HepG2 (cell line): Measurements from ENCODE around the gene MAGI1. TPM values are rescaled to one million over a fixed set of nuclear protein-coding genes. Genes with fewer than 3 reads are reported as not detected.

Experiments
- ATAC-seq: fragments of 200-7000 bp; cut with Tn5 transposase; 3 replicates; pipeline ENCODE4 v1.9.1; 2020; ENCODE audit warnings: mild to moderate bottlenecking, moderate library complexity
- BruUV-seq: library from RNA; stranded (reverse); fragments of 400-500 nt; replicated peaks from 2 replicates; lab custom pipeline; 2021; lab: Mats Ljungman, UMichigan
- CTCF ChIA-PET: fragments of 300-600 bp; formaldehyde crosslinking; extraction: SDS; loops from one replicate; lab custom pipeline; 2021; ENCODE audit warnings: low total read pairs, inconsistent platforms, low intra/inter-chr PET ratio; lab: Yijun Ruan, JAX
- POLR2A ChIA-PET: fragments of 350-600 bp; sonication (Branson Sonifier 250); formaldehyde crosslinking; loops from one replicate; lab custom pipeline; 2020; ENCODE audit warnings: antibody characterized with exemption, inconsistent platforms; lab: Yijun Ruan, JAX
- DNase-seq: peaks from one replicate; pipeline ENCODE4 v3.0.0-alpha.2; 2015; ENCODE audit warnings: low spot score
- FAIRE-seq: peaks from 3 replicates; lab custom pipeline; 2011; peaks lifted over from hg19 to GRCh38; lab: Jason Lieb, UNC
- H2AFZ ChIP-seq: one replicate; pipeline ENCODE4 v1.6.1; 2011; ENCODE audit warnings: low read length, inconsistent platforms
- H3K27ac ChIP-seq: fragments of 300-600 bp; 3 replicates; pipeline ENCODE4 v1.8.0; 2011; ENCODE audit warnings: mixed run types, mild to moderate bottlenecking, mixed read lengths, low read length, inconsistent platforms; ENCODE audit not compliant: insufficient read depth; ENCODE audit errors: extremely low read length
- H3K27me3 ChIP-seq, 2 experiments: fragments of 200-600 bp in 1 of 2; 2 replicates in 1 of 2; 3 replicates in 1 of 2; pipeline versions ENCODE4 v1.6.0 to v1.8.0; 2011; ENCODE audit warnings: low read length in 2 of 2, mild to moderate bottlenecking in 2 of 2, moderate library complexity in 2 of 2, inconsistent platforms in 1 of 2; ENCODE audit not compliant: insufficient read depth in 2 of 2, control insufficient read depth in 1 of 2
- H3K36me3 ChIP-seq, 2 experiments: fragments of 200-600 bp in 1 of 2; replicated peaks in 1 of 2; 2 replicates in 1 of 2; 3 replicates in 1 of 2; pipeline versions ENCODE4 v1.5.1 to v1.8.0; 2011; ENCODE audit warnings: low read length in 2 of 2, inconsistent platforms in 1 of 2; ENCODE audit not compliant: insufficient read depth in 2 of 2, control insufficient read depth in 1 of 2
- H3K4me1 ChIP-seq: 2 replicates; pipeline ENCODE4 v1.5.1; 2012; ENCODE audit warnings: low read length, inconsistent platforms; ENCODE audit not compliant: insufficient read depth
- H3K4me2 ChIP-seq: 2 replicates; pipeline ENCODE4 v1.6.0; 2011; ENCODE audit warnings: low read depth, low read length, inconsistent platforms
- H3K4me3 ChIP-seq, 3 experiments: fragments of 200-600 bp in 1 of 3; sonication (generic), shearing (Covaris generic) in 1 of 3; replicated peaks in 1 of 3; 2 replicates each; pipeline ENCODE4 v1.5.1; 2011 to 2016; ENCODE audit warnings: low read length in 3 of 3, inconsistent platforms in 2 of 3, low read depth in 2 of 3, mild to moderate bottlenecking in 2 of 3, control low read depth in 1 of 3, mixed read lengths in 1 of 3; ENCODE audit not compliant: insufficient read depth in 1 of 3
- H3K79me2 ChIP-seq: one replicate; pipeline ENCODE4 v1.6.1; 2011; ENCODE audit warnings: low read length, inconsistent platforms; ENCODE audit not compliant: insufficient read depth
- H3K9ac ChIP-seq: 2 replicates; pipeline ENCODE4 v1.6.0; 2011; ENCODE audit warnings: mild to moderate bottlenecking, low read depth, low read length, inconsistent platforms; ENCODE audit not compliant: insufficient read depth
- H3K9me3 ChIP-seq: 2 replicates; pipeline ENCODE4 v1.5.1; 2012; ENCODE audit warnings: mild to moderate bottlenecking, low read length
- H4K20me1 ChIP-seq: 2 replicates; pipeline ENCODE4 v1.6.0; 2011; ENCODE audit warnings: inconsistent platforms, mild to moderate bottlenecking, low read length, moderate library complexity; ENCODE audit not compliant: insufficient read depth
- AKAP8 ChIP-seq: sonication (generic); formaldehyde crosslinking; IDR thresholded peaks from 2 replicates; pipeline ENCODE4 v1.5.1; 2020; ENCODE audit warnings: mild to moderate bottlenecking, missing genetic modification reagents
- CHD4 ChIP-seq: fragments of 200-600 bp; sonication (generic); IDR thresholded peaks from 2 replicates; pipeline ENCODE4 v1.7.0; 2017; ENCODE audit warnings: mild to moderate bottlenecking, low read length, borderline replicate concordance
- ELF3 ChIP-seq: IDR thresholded peaks from 2 replicates; pipeline ENCODE4 v1.6.1; 2016; ENCODE audit warnings: missing genetic modification reagents, missing compliant biosample characterization
- PAXIP1 ChIP-seq: sonication (generic); formaldehyde crosslinking; conservative IDR thresholded peaks from 2 replicates; pipeline ENCODE4 v1.4.0; 2020; ENCODE audit warnings: mild to moderate bottlenecking, missing genetic modification reagents, moderate library complexity
- PRDM10 ChIP-seq: sonication (generic); formaldehyde crosslinking; IDR thresholded peaks from 2 replicates; pipeline ENCODE4 v1.4.0; 2020; ENCODE audit warnings: low read depth, missing genetic modification reagents
- SMAD1 ChIP-seq: sonication (generic); formaldehyde crosslinking; IDR thresholded peaks from 2 replicates; pipeline ENCODE4 v1.4.0; 2020; ENCODE audit warnings: missing genetic modification reagents, low read depth, mild to moderate bottlenecking, borderline replicate concordance
- ZBTB14 ChIP-seq: sonication (generic); formaldehyde crosslinking; IDR thresholded peaks from 2 replicates; pipeline ENCODE4 v1.4.0; 2020; ENCODE audit warnings: missing genetic modification reagents
- ZBTB26 ChIP-seq: IDR thresholded peaks from 2 replicates; pipeline ENCODE4 v1.6.1; 2016; ENCODE audit warnings: missing compliant biosample characterization, missing genetic modification reagents, borderline replicate concordance
- ZBTB42 ChIP-seq: sonication (generic); formaldehyde crosslinking; IDR thresholded peaks from 2 replicates; pipeline ENCODE4 v1.5.0; 2020; ENCODE audit warnings: mild to moderate bottlenecking, missing genetic modification reagents
- ZNF432 ChIP-seq: sonication (generic); formaldehyde crosslinking; IDR thresholded peaks from 2 replicates; pipeline ENCODE4 v1.5.0; 2020; ENCODE audit warnings: missing genetic modification reagents, mild to moderate bottlenecking, borderline replicate concordance
- WGBS: methylation state at CpG from one replicate; pipeline ENCODE4 v1.1.6; 2017; ENCODE audit warnings: low lambda C conversion rate; 5-methylcytosine and 5-hydroxymethylcytosine counted together
- in situ Hi-C: cut with HindIII; loops from 2 replicates; pipeline ENCODE4 v1.10.0; 2017; ENCODE audit warnings: low pct_unique_long_range_greater_than_20kb; ENCODE audit not compliant: extremely low pct_ligation_motif_present
- intact Hi-C: fragments of 100-400 bp; cut with micrococcal nuclease; formaldehyde crosslinking; loops from one replicate; pipeline ENCODE4 v1.10.0; 2022; ENCODE audit not compliant: unreplicated experiment
- polyA plus RNA-seq, 8 experiments: library from polyadenylated mRNA; depleted of rRNA in 3 of 8; stranded (reverse) in 7 of 8; unstranded in 1 of 8; fragments of >200 nt; fragmentation: Illumina TruSeq in 4 of 8; extraction: Trizol in 4 of 8; gene quantifications; 2 replicates each; pipeline versions ENCODE4 v1.2.1 to v1.2.3, GENCODE V29; 2011 to 2016; ENCODE audit warnings: low read depth in 4 of 8, missing spikeins in 1 of 8, mixed read lengths in 1 of 8; ENCODE audit not compliant: insufficient read depth in 1 of 8
- total RNA-seq, 5 experiments: library from RNA; depleted of rRNA; stranded (reverse); fragments of >200 nt; fragmentation: Illumina TruSeq; extraction: Trizol; gene quantifications; 2 replicates each; pipeline ENCODE4 v1.2.3, GENCODE V29; 2016; ENCODE audit warnings: low read depth in 1 of 5

Gene MAGI1
- total and polyA plus RNA-seq, 2 of the 13 experiments (the other 11 are each of a cell fraction or from before 2014, with no cell fraction given) = 22.2 to 26.0 TPM

GRCh38 chr3:65984975-65985374, 53.7 kb downstream of the MAGI1 start:
- H3K4me3 ChIP-seq = no peak overlapping the region
- no peak overlapping the region for H2AFZ ChIP-seq
- in situ Hi-C loops = no loop called here
- peaks cover 2 to 8% of the 10 kb centered on the region in 2 experiments; a peak in 3 of 5 replicates for H3K36me3 ChIP-seq
- TF ChIP-seq ZNF432 (no peak), ZBTB26 (CRISPR knock-in tag) (no peak), ZBTB14 (no peak), ZBTB42 (CRISPR knock-in tag) (no peak), CHD4 (no peak), AKAP8 (no peak), ELF3 (CRISPR knock-in tag) (no peak), PAXIP1 (CRISPR knock-in tag) (no peak), SMAD1 (CRISPR knock-in tag) (no peak), PRDM10 (CRISPR knock-in tag) (no peak)
- no peaks in the 10 kb centered on the region for H3K4me1 ChIP-seq
- no peak overlapping the region for H3K27ac ChIP-seq
- H3K4me2 ChIP-seq = no peak overlapping the region
- no TSS peak for BruUV-seq
- no peak overlapping the region for H3K9ac ChIP-seq
- POLR2A ChIA-PET = no interaction called here
- intact Hi-C loops = no loop called here
- DNase-seq (no peak), FAIRE-seq (no peak), ATAC-seq (no peak)
- no peaks in the 10 kb centered on the region for H3K27me3 ChIP-seq
- 100% methylated on average over 1 of the region's 1 CpG for WGBS
- H3K9me3 ChIP-seq = no peaks in the 10 kb centered on the region
- peaks cover 41% of the 10 kb centered on the region for H3K79me2 ChIP-seq
- CTCF ChIA-PET = no interaction called here
- H4K20me1 ChIP-seq = peaks cover 6% of the 10 kb centered on the region; the same call in 1 of the 2 replicates
